A549 (cell line): Measurements from ENCODE around the gene NUMA1. TPM values are rescaled to one million over a fixed set of nuclear protein-coding genes. Genes with fewer than 3 reads are reported as not detected.

Experiments
- ATAC-seq, 2 experiments: fragments of 200-7000 bp in 1 of 2; fragments of >200 bp in 1 of 2; cut with Nextera tagmentation in 1 of 2; cut with Tn5 transposase in 1 of 2; 3 replicates each; pipeline versions ENCODE4 v1.8.0 to v1.9.1; 2018 to 2020; ENCODE audit warnings: mild to moderate bottlenecking in 1 of 2, moderate library complexity in 1 of 2
- CTCF ChIA-PET: fragments of 300-600 bp; sonication (Branson Sonifier 250); formaldehyde crosslinking; extraction: SDS; loops from one replicate; lab custom pipeline; 2021; ENCODE audit warnings: antibody characterized with exemption, inconsistent platforms; lab: Yijun Ruan, JAX
- POLR2A ChIA-PET: fragments of 350-600 bp; formaldehyde crosslinking; extraction: SDS; loops from one replicate; lab custom pipeline; 2021; ENCODE audit warnings: antibody characterized with exemption, inconsistent platforms; lab: Yijun Ruan, JAX
- DNase-seq, 2 experiments: peaks; one replicate each; pipeline versions ENCODE4 v3.0.0 to v3.0.0-alpha.2; 2011 to 2016; ENCODE audit warnings: low read depth in 1 of 2, low spot score in 1 of 2
- FAIRE-seq: peaks from 2 replicates; lab custom pipeline; 2011; peaks lifted over from hg19 to GRCh38; lab: Jason Lieb, UNC
- H3K27ac ChIP-seq, 2 experiments: fragments of >200 bp; sonication (Bioruptor Twin); formaldehyde crosslinking; 3 replicates each; pipeline ENCODE4 v1.5.1; 2016 to 2017
- H3K4me1 ChIP-seq: fragments of >200 bp; sonication (Bioruptor Twin); formaldehyde crosslinking; 3 replicates; pipeline ENCODE4 v1.6.1; 2016
- H3K4me2 ChIP-seq: fragments of >200 bp; sonication (Bioruptor Twin); formaldehyde crosslinking; 3 replicates; pipeline ENCODE4 v1.6.1; 2016
- H3K4me3 ChIP-seq: fragments of >200 bp; sonication (Bioruptor Twin); formaldehyde crosslinking; 3 replicates; pipeline ENCODE4 v1.5.1; 2016
- H3K9me3 ChIP-seq: fragments of >200 bp; sonication (Bioruptor Twin); formaldehyde crosslinking; 3 replicates; pipeline ENCODE4 v1.6.1; 2016
- CBX2 ChIP-seq: fragments of 200-600 bp; sonication (generic); IDR thresholded peaks from 2 replicates; pipeline ENCODE4 v1.6.1; 2016; ENCODE audit warnings: low read depth, mild to moderate bottlenecking, borderline replicate concordance
- CBX8 ChIP-seq: fragments of 200-600 bp; sonication (generic); IDR thresholded peaks from 2 replicates; pipeline ENCODE4 v1.6.1; 2016
- CEBPB ChIP-seq, 2 experiments: fragments of >200 bp in 1 of 2; sonication (Bioruptor Twin) in 1 of 2; formaldehyde crosslinking in 1 of 2; IDR thresholded peaks; 2 replicates each; pipeline ENCODE4 v1.6.1; 2012 to 2016
- CHD4 ChIP-seq: fragments of 200-600 bp; sonication (generic); IDR thresholded peaks from 2 replicates; pipeline ENCODE4 v1.6.1; 2016; ENCODE audit warnings: antibody characterized with exemption, mild to moderate bottlenecking, borderline replicate concordance
- EHMT2 ChIP-seq: fragments of 200-600 bp; sonication (generic); IDR thresholded peaks from 2 replicates; pipeline ENCODE4 v1.6.1; 2016; ENCODE audit warnings: antibody characterized with exemption, low read depth, mild to moderate bottlenecking, moderate library complexity
- ESRRA ChIP-seq: fragments of 150-350 bp; IDR thresholded peaks from 2 replicates; pipeline ENCODE4 v1.6.1; 2014; ENCODE audit warnings: mild to moderate bottlenecking, low read length, borderline replicate concordance
- FOSL2 ChIP-seq, 2 experiments: fragments of 450-650 bp in 1 of 2; fragments of >200 bp in 1 of 2; sonication (Bioruptor Twin) in 1 of 2; formaldehyde crosslinking; IDR thresholded peaks; 2 replicates each; pipeline versions ENCODE4 v1.5.0 to v1.6.1; 2016 to 2020; ENCODE audit warnings: mild to moderate bottlenecking in 1 of 2, moderate library complexity in 1 of 2
- GATA3 ChIP-seq: IDR thresholded peaks from 2 replicates; pipeline ENCODE4 v1.6.1; 2012; ENCODE audit warnings: borderline replicate concordance
- HES2 ChIP-seq: fragments of >200 bp; sonication (Bioruptor Twin); formaldehyde crosslinking; IDR thresholded peaks from 2 replicates; pipeline ENCODE4 v1.6.1; 2016
- HMGXB4 ChIP-seq: fragments of 250-450 bp; sonication (Bioruptor Pico); IDR thresholded peaks from 2 replicates; pipeline ENCODE4 v1.5.0; 2021; ENCODE audit warnings: mild to moderate bottlenecking, moderate library complexity, borderline replicate concordance
- HOXB5 ChIP-seq: fragments of 250-450 bp; sonication (Bioruptor Pico); IDR thresholded peaks from 2 replicates; pipeline ENCODE4 v1.5.0; 2020; ENCODE audit warnings: mild to moderate bottlenecking, moderate library complexity
- JUNB ChIP-seq: fragments of >200 bp; sonication (Bioruptor Twin); formaldehyde crosslinking; IDR thresholded peaks from 2 replicates; pipeline ENCODE4 v1.6.1; 2016
- KDM1A ChIP-seq: fragments of 200-600 bp; sonication (generic); IDR thresholded peaks from 2 replicates; pipeline ENCODE4 v1.6.1; 2016; ENCODE audit warnings: low read depth, mild to moderate bottlenecking
- KDM5A ChIP-seq: fragments of 200-600 bp; sonication (generic); IDR thresholded peaks from 2 replicates; pipeline ENCODE4 v1.6.1; 2016; ENCODE audit warnings: antibody characterized with exemption, mild to moderate bottlenecking
- MYC ChIP-seq: IDR thresholded peaks from 2 replicates; pipeline ENCODE4 v1.6.1; 2012; ENCODE audit warnings: mild to moderate bottlenecking, inconsistent platforms, low read length, improper control_type of control experiment, borderline replicate concordance
- RAD21 ChIP-seq, 2 experiments: fragments of >200 bp in 1 of 2; sonication (Bioruptor Twin) in 1 of 2; formaldehyde crosslinking in 1 of 2; IDR thresholded peaks in 1 of 2; conservative IDR thresholded peaks in 1 of 2; 2 replicates in 1 of 2; 3 replicates in 1 of 2; pipeline ENCODE4 v1.6.1; 2012 to 2018; ENCODE audit warnings: inconsistent platforms in 1 of 2
- RFX5 ChIP-seq: fragments of 450-650 bp; IDR thresholded peaks from 2 replicates; pipeline ENCODE4 v1.7.1; 2014; ENCODE audit warnings: antibody characterized with exemption, mild to moderate bottlenecking, moderate library complexity
- RNF2 ChIP-seq: fragments of 200-600 bp; sonication (generic); IDR thresholded peaks from 2 replicates; pipeline ENCODE4 v1.6.1; 2016; ENCODE audit warnings: low read depth, mild to moderate bottlenecking, antibody characterized with exemption, moderate library complexity, borderline replicate concordance
- SREBF2 ChIP-seq: fragments of 450-650 bp; IDR thresholded peaks from 2 replicates; pipeline ENCODE4 v1.6.1; 2014; ENCODE audit warnings: mild to moderate bottlenecking, moderate library complexity
- ZNF302 ChIP-seq: fragments of 250-450 bp; sonication (Bioruptor Pico); IDR thresholded peaks from 2 replicates; pipeline ENCODE4 v1.9.0; 2021; ENCODE audit warnings: inconsistent platforms, mild to moderate bottlenecking, moderate library complexity
- ZSCAN20 ChIP-seq: fragments of 250-450 bp; sonication (Bioruptor Pico); IDR thresholded peaks from 2 replicates; pipeline ENCODE4 v1.8.0; 2022; ENCODE audit warnings: mild to moderate bottlenecking, moderate library complexity
- WGBS: methylation state at CpG from one replicate; pipeline ENCODE4 v1.1.6; 2017; ENCODE audit errors: missing lambda C conversion rate; 5-methylcytosine and 5-hydroxymethylcytosine counted together
- polyA plus RNA-seq, 4 experiments: library from polyadenylated mRNA; depleted of rRNA in 3 of 4; stranded (reverse); fragments of >200 nt; fragmentation: RNase III in 1 of 4; extraction: RNeasy Plus Mini Kit Qiagen cat#74134 plus additional on column Dnase treatment in 1 of 4; gene quantifications; 2 replicates in 3 of 4; 3 replicates in 1 of 4; pipeline ENCODE4 v1.2.3, GENCODE V29; 2011 to 2017
- TF ChIP-seq, protein P1 (sequence below): fragments of 250-450 bp; sonication (Bioruptor Pico); IDR thresholded peaks from 2 replicates; pipeline ENCODE4 v1.5.0; 2020; ENCODE audit warnings: low read depth, mild to moderate bottlenecking, moderate library complexity
- TF ChIP-seq, protein P2 (sequence below): IDR thresholded peaks from 2 replicates; pipeline ENCODE4 v1.6.1; 2012

Gene NUMA1
- polyA plus RNA-seq, 2 of the 4 experiments (the other 2 are of a cell fraction), result 51.5 to 65.8 TPM

DNA sequence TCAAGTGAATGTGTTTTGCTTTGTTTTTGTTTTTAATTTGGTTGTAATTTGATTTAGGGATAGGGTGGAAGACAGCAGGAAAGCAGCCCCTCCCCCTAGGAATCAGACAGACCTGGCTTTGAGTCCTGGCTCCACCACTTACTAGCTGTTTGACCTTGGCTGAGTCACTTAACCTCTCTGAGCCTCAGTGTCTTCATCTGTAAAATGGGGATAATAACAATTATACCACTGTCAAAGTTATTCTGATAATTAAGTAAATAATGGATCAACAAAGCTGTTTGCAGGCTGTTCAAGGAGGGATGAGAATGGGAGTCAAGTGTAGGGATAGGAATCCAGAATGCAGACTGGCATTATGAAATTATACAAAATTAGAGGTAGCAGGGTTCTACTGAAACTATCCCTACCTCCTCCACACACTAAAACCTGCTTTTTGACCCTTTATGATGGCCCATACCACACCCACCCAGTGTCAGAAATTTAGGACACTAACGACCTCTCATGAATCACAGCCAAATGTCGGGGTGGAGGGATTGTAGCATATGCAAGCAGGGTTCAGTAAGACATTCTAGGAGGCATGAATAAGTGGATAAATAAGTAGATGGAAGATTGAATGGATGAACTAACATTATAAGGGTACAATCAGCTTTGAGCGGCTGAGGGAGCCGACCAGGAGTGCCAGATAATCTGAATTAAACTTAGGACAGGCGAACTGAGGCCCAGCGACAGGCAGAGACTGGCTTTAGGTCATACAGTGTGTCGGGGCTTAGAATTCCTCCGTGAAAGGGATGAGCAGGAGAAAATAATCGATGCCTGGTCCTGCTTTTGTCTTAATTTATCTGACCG, 31.2 kb upstream of the NUMA1 start:
- H3K4me2 ChIP-seq, result peak overlapping the region; percentile 80
- ChIA-PET POLR2A (interaction anchor here (0.6 to 1.6 kb wide), 12 partner anchors 9 to 124 kb away, joined by 3 to 20 read pairs (median 3); partner anchors contain the start of gene LAMTOR1), CTCF (interaction anchor here (0.7 to 3.0 kb wide), 10 partner anchors 33 to 320 kb away, joined by 3 to 26 read pairs (median 3); no protein-coding TSS in a partner anchor)
- ATAC-seq, result peak; percentile 19 to 39
- no peak for DNase-seq
- TF ChIP-seq HMGXB4 (CRISPR knock-in tag), result no peak
- TF ChIP-seq ZNF302 (CRISPR knock-in tag), result no peak
- no peak for TF ChIP-seq RAD21 (conservative IDR thresholded peaks at IDR 0.05 in 1 of 2, IDR thresholded peaks at IDR 0.05 in 1 of 2)
- no peak for TF ChIP-seq CEBPB (IDR thresholded peaks at IDR 0.05)
- no peak for TF ChIP-seq FOSL2 (IDR thresholded peaks at IDR 0.05)
- TF ChIP-seq FOSL2 (CRISPR knock-in tag; IDR thresholded peaks at IDR 0.05), result 0 out of 2 replicates have a peak, but pooled peaks have one; percentile 6
- no peak for TF ChIP-seq KDM5A
- TF ChIP-seq CBX8, result no peak
- no peak for TF ChIP-seq JUNB
- TF ChIP-seq ESRRA, result peak; percentile 89; the same call in 1 of the 2 replicates
- TF ChIP-seq SREBF2, result no peak
- TF ChIP-seq RNF2, result no peak
- TF ChIP-seq, protein P1, sequence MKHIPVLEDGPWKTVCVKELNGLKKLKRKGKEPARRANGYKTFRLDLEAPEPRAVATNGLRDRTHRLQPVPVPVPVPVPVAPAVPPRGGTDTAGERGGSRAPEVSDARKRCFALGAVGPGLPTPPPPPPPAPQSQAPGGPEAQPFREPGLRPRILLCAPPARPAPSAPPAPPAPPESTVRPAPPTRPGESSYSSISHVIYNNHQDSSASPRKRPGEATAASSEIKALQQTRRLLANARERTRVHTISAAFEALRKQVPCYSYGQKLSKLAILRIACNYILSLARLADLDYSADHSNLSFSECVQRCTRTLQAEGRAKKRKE (CRISPR knock-in tag), result no peak
- peak; percentile 15; the same call in 1 of the 2 replicates for TF ChIP-seq KDM1A
- TF ChIP-seq GATA3, result no peak
- TF ChIP-seq EHMT2, result no peak
- TF ChIP-seq RFX5, result no peak
- no peak for TF ChIP-seq MYC
- no peak for TF ChIP-seq HOXB5 (CRISPR knock-in tag)
- no peak for TF ChIP-seq ZSCAN20 (CRISPR knock-in tag)
- no peak for TF ChIP-seq HES2
- no peak for TF ChIP-seq CBX2
- peak; percentile 43; the same call in 1 of the 2 replicates for TF ChIP-seq CHD4
- TF ChIP-seq, protein P2, sequence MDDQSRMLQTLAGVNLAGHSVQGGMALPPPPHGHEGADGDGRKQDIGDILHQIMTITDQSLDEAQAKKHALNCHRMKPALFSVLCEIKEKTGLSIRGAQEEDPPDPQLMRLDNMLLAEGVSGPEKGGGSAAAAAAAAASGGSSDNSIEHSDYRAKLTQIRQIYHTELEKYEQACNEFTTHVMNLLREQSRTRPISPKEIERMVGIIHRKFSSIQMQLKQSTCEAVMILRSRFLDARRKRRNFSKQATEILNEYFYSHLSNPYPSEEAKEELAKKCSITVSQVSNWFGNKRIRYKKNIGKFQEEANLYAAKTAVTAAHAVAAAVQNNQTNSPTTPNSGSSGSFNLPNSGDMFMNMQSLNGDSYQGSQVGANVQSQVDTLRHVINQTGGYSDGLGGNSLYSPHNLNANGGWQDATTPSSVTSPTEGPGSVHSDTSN, result no peak
- peak overlapping the region; percentile 94 to 97 for H3K27ac ChIP-seq
- H3K4me3 ChIP-seq, result peak overlapping the region; percentile 51
- no peaks in the 10 kb centered on the region for H3K9me3 ChIP-seq
- 3% methylated on average over 10 of the region's 10 CpGs for WGBS
- FAIRE-seq, result no peak
- peaks cover 9% of the 10 kb centered on the region; the same call in 2 of the 3 replicates for H3K4me1 ChIP-seq
